HG02981 (cell line): ENCODE measurements around the gene ZCCHC24.

Source experiments
- ATAC-seq: cut with Tn5 transposase; IDR thresholded peaks from one replicate; pipeline ENCODE4 v1.9.1; 2021; ENCODE audit warnings: mild to moderate bottlenecking, moderate library complexity; ENCODE audit not compliant: unreplicated experiment

The ZCCHC24 gene

DNA sequence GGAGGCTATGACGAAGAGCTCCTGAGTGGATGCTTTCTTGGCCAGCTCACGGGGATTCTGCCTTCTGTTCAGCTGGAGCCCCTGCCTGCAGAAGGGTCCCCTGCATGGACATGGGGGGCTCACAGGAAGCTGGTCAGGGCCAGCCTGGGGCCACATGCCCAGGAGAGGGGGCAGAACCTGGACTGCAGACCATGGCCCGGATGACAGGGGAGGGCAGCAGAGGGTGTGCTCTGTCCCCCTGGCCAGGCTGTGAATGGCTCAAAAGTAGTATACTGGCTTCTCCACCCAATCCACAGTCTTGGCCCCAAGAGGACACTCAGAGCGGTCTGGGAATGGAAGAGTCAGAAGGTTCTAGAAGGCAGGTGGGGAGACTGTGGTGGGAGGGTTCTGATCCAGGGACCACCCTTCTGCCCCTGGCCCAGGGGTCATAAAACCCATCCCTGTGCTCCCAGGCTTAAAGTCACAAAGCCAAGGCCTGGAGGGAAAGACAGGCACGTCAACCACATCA is 57.9 kb downstream of the ZCCHC24 start:
- ATAC-seq: no peak

DNA sequence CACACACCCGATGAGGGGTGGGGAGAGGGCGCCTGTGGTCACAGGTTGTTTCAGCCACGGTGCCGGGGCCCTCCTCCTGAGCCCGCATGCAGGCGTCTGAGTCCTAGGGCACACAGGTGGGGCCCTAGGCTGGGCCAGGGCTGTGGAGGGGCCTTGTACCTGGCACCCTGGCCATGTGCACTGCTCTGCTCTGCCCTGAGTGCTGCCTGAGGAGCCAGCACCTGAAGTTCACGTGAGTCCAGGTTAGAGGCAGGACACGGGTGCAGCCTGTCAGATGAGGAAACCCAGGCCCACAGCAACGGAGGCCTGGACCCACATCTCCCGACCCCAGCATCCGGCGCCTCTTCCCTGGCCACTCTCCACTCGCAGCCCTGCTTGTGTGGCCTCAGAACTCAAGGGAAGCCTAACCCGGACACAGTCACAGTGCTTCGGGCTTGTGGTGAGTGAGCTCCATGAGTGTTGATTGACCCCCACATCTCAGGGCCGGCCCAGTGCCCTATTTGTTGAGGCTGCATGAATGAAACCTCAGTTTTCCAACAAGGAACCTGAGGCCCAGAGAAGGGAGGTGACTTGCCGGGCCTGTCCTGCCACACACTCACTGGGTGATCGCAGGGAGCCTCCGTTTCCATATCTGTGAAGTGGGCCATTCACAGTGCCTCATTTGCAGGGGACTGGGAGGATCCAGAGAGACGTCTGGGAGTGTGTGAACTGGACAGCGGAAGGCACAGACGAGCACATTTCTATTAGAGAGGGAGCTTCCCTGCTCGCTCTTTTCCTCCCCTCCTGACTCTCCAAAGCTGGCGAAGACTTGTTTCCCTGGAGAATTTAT is 58.6 kb downstream of the ZCCHC24 start:
- no peak for ATAC-seq

DNA sequence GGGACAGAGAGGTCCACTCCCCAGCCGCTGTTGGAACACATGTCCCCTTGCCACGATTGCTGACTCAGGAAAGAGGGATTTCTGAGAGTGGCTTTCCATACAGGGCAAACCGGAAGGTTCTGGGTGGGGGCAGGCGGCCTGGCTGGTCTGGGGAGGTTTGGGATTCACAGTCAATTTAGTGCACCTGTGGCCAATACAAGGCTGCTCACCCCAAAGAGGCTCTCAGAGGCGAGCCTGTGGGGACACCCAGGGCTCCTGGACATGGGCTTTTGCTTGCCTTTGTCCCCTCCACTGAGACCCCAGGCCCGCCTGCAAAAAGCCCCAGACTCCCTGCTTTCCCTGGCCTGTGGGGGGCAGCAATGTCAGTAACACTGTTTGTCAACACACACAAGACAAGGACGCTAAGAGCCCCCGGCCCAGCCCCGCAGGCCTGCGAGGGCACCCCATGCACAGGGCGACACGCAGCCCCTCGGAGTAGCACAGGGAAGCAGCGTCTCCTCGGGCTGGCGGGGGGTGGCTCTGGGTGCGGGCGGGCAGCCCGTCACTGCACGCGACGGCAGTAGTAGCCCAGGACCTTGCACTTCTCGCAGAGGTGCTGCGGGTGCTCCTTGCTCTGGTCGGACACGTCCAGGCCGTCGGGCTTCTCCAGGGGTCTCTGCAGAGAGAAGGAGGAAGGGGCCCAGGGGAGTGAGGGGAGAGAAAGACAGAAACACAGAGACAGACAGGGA is 59.5 kb downstream of the ZCCHC24 start:
- no peak for ATAC-seq

DNA sequence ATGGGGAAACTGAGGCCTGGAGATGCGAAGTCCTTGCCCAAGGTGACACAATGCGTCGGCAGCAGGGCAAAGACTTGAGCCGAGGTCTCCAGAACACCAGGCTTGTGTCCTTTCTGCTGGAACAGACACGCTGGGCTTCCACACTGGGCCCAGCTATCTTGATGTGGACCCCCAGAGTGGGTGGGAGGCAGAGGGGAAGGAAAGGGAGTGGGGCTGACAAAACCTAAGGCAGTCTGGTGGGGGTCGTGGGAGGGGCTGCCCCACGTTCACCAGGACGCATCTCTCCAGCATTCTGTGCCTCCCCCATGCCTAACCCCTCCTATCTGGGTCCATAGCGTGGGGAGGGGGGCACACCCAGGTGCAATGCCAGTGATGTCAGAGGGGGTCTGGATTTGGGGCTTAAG is 60.0 kb downstream of the ZCCHC24 start:
- ATAC-seq: no peak

DNA sequence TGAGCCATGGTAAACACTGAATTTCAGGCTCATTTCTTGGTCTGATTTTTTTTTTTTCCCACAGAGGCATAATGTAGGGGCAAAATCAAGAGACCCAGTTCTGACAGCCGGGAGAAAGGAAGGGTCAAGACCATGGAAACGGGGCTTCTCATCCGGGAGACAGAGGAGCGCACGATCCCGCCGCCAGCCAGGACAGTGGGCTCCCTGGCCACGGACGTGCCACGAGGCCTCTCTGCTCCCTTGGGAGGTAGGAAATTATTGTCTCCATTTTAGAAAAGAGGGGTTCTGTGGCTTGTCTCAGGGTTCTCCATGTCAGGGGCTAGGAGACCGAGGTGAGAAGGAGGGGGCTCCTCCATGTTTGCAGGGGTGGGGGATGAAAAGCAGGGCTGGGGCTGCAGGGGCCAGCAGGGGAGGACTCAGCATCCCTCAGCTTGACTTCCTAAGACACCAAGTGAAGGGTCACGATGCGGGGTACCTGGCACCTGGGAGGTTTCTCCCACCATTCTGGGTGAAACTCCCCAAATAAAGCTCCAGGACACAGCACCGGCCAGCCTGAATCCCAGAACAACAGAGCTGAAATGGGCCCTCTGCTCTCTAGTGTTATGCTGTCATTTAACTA is 60.5 kb downstream of the ZCCHC24 start:
- ATAC-seq: no peak

DNA sequence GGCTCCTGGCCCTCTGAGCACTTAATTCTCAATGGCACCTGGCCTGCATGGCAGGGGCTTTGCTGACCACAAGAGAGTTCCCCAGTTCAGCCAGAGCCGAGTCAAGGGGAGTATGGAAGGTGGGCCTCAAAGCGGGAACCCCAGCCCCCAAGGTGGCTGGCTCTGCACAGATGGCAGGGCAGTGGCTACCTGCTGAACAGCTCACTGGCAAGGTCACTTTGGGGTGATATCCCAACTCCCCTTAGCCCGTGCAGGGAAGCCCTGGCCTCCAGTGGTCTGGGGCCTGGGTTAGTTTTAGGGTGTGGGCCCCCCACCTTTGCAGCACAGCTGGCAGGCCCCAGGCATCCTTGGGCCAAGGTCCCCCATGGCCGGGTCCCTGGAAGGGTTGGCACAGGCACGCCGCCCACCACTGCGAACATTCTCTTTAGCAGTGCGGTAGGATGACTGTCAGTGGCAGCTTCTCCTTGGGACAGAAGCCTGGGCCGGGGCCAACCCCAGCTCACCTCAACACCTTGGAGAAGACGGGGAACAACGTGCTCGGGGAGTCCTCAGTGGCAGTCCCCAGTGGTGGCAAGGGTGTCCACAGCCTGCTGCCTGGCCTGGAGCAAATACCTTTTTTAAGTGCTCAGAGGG is 61.3 kb downstream of the ZCCHC24 start:
- no peak for ATAC-seq

DNA sequence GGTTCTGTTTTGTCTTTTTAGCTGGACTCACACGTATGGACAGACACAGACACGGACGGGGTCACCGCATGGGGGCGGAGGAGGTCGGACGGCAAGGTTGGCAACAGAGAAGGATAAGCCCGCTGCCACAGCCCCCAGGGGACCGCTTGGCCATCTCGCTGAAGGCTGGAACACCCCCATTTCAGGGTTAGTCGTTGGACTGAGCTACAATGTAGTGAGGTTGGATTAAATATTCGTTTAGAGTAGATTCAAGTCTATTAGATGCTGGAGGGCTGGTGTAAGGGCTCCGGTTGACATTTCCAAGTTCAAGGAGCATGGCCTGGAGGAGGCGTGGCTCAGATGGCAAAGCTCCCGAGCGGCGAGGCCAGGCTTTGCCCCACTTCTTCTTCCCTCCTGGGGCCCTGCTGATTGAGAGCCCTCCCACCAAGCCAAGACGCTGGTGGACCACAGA is 62.9 kb downstream of the ZCCHC24 start:
- ATAC-seq: no peak

DNA sequence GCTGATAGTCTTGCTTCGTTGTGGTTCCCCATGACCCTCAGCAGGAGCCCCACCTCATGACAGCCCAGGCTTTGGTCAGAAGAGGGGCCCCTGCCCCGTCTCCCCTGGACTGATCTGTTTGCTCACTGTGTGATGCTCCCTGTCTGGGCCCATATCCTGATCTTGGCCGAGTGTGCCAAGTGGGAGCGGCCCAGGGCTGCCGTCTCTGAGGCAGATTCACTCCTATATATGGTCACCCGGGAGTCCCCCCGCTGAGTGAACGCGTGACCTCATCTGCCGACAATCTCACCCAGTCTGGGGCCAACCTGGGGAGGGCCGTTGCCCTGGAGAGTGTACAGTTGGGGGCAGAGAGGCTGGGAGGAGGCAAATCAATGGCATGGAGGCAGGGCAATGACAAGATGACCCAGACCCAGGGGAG is 63.6 kb downstream of the ZCCHC24 start:
- no peak for ATAC-seq

DNA sequence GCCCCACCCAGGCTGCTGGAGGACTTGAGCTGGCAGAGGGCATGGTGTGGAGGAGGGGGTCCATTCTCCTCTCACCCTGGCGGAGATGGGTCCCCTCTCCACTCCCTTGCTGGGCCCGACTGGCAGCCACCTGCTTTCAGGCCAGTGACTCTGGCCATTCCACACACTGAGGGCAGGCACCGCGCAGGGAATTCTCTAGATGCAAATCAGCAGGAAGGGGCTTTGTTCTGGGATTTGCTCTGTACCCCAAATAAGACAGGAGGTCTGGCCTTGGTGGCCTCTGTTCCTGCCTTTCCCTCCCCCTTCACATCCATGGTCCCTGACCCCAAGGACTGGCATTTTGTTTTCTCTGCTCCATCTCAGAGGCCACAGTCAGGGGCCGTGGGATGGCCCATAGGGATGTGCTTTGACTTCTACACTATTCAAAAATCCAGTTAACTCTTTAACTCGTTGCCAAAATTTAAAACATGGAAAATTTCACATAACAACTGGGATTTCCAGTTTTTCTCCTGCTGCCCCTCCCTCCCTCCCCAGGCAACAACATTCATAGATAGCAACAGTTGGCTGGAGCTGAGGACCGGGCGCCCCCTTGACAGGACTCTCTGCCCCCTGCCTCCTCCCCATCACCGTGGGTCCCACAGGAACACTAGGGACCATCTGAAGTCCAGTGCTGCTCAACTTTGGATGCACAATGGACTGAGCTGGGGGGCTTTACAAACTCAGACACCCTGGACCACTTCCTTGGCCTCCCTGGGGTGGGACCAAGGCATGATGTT is 64.3 kb downstream of the ZCCHC24 start:
- ATAC-seq: no peak

DNA sequence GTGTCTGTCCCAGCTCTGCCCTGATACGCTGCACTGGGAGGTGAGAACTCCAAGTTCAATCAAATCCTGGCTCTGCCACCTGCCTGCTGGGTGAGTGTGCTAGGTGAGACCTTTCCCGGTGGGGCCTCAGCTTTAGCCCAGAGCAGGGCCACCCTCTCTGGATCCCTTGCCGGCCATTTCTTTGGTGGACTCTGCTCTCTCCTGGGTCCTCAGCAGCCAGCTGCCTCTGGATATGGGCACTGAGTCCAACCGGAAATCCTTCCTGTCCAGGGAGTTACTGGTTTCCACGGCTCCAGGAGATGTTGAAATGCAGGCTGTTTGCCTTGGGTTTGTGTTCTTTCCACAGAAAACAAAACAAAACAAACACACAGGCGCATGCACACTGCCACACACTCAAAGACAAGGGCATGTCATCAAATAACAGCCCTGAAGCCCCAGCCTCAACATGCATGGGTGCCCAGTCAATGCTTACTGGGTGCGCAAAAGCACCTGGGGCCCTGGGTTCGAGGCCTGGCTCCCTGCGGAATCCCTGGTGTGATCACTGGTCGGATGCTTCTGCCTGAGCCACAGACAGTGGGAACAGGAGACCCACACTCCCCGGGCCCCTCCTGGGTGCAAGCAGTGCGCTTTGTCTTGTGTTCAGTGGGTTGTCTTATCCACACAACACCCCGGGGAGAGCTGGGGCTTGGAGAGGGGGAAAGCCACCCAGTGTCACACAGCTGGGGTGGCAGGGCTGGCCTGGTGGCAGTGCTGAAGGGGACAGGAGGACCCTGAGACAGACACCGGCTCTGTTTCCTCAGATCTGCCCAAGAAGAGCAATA is 65.1 kb downstream of the ZCCHC24 start:
- no peak for ATAC-seq

DNA sequence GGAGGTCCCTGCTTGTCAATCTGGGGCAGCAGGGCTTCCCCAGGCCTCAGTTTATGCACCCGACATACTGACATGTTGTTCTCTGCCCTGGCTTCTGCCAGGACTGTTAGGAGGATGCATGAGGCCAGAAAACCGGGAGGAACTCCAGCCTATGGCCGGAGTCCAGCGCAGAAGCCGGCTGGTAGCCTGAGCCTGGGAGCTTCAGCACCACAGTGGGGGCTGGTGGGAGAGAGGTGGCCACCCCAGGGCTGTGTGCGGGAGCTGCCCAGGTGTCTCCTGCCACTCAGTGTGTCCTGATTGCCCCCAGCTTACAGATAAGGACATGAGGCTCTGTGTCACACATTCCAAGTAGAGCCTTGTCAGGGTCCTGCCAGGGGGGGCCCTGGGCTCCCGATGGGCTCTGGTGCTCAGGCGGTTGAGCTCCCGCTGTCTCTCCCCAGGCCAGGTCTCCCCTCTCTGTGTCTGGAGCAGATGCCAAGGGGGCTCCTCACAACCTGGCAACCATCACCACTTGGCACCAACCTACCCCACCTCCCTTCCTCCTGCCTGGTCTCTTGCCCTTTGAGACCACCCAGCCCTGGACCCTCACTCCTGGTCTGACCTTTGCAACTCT is 65.8 kb downstream of the ZCCHC24 start:
- no peak for ATAC-seq

DNA sequence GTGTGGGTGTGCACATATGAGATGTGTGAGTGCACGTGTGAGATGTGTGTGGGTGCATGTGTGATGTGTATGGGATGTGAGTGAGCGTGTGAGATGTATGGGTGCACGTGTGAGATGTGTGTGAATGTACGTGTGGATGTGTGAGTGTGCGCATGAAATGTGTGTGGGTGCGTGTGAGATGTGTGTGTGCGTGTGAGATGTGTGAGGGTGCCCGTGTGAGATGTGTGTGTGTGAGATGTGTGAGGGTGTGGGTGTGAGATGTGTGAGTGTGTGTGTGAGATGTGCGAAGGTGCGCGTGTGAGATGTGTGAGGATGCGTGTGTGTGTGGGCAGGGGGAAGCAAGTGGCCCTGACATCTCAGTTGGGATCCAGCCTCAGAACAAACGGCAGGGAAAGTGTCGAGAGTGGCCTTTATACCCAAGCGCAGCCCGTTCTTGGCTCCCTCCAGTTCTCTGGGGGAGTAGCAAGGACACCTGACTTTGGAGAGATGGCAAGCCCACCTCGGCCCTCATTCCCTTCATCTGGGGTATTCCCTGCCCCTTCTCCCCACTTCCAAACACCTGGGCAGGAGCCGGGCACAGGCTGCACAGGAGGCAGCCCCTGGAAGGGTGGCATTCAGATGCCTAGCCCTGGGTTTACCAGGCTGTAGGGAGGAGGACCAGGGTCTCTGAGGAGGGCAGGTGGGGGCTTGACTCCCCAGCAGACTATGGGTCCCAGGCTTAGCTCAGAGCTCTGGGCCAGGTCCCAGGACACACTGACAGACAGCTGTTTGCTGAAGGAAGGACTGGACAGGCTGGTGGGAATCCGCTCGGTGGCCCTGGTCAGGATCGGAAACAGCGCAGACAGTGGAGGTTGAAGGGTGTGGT is 66.5 kb downstream of the ZCCHC24 start:
- no peak for ATAC-seq

DNA sequence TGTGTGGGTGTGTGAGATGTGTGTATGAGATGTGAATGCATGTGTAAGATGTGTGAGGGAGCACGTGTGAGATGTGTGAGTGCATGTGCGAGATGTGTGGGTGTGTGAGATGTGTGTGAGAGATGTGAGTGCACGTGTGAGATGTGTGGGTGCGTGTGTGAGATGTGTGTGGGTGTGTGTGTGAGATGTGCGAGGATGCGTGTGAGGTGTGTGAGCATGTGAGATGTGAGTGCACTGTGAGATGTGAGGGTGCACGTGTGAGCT is 67.1 kb downstream of the ZCCHC24 start:
- no peak for ATAC-seq

DNA sequence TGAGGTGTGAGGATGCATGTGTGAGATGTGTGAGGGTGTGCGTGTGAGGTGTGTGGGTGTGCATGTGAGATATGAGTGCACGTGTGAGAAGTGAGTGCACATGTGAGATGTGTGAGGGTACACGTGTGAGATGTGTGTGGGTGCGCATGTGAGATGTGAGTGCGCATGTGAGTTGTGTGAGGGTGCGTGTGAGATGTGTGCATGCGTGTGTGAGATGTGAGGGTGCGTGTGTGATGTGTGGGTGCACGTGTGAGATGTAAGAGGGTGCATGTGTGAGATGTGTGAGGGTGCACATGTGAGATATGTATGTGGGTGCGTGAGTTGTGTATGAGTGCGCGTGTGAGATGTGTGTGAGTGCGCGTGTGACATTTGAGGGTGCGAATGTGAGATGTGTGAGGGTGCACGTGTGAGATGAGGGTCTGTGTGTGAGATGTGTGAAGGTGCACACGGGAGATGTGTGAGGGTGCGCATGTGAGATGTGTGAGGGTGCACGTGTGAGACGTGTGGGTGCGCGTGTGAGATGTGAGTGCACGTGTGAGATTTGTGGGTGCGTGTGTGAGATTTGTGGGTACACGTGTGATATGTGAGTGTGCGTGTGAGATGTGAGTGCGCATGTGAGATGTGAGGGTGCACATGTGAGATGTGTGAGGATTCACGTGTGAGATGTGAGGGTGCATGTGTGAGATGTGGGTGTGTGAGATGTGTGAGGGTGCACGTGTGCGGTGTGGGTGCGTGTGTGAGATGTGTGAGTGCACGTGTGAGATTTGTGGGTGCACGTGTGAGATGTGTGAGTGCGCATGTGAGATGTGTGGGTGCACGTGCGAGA is 67.7 kb downstream of the ZCCHC24 start:
- ATAC-seq: no peak

DNA sequence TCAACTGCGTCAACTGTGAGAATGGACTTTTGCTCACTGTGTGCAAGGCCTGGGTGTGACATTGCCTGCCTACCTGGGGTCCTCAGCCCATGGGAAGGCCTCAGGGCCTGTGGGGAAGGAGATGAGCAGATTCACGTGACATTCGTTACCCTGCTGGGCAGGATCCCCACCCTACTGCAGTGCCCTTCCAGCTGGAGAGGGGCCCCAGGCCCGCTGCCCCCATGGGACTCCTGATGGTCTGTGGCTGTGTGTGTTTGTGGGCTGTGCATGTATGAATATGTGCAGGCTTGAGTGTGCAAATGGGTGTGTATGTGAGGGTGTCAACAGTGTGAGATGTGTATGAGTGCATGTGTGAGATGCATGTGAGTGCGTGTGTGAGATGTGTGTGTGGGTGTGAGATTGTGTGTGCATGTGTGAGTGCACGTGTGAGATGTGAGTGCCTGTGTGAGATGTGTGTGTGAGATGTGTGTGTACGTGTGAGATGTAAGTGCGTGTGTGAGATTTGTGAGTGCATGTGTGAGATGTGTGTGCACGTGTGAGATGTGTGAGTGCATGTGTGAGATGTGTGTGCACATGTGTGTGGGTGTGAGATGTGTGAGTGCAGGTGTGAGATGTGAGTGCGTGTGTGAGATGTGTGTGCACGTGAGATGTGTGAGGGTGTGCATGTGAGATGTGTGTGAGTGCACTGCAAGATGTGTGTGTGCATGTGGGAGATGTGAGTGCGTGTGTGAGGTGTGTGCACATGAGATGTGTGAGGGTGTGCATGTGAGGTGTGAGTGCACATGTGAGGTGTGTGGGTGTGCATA is 68.5 kb downstream of the ZCCHC24 start:
- ATAC-seq: no peak

DNA sequence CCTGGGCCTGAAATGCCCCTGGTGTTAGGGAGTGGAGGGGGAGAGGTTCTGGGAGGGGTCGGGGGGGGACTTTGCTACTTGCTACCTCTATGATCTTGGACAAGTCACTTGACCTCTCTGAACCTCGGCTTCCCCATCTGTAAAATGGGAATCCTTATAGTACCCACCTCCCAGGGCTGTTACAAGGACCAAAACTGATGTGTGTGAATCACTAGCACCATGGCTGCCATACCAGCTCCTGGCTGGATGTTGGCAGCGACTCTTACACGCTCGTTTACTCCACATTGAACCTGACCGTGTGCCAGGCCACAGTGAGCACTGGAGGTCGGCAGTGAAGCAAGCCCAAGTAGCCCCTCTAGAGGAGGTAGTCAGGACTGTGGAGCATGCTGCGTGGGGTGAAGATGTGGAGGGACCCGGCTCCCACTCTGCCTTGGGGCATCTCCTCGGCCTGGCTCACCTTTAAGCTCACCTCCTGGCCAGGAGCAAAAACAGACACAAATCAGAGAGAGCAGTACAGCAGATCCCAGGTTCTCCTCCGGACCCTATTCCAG is 69.3 kb downstream of the ZCCHC24 start:
- no peak for ATAC-seq
